ENCODE data around the gene DLGAP1. TPM values are rescaled to one million over a fixed set of nuclear protein-coding genes. Genes with fewer than 3 reads are reported as not detected.

Gene DLGAP1
- total RNA-seq, 1 donor from 2014 or later: 3.2 TPM

DNA sequence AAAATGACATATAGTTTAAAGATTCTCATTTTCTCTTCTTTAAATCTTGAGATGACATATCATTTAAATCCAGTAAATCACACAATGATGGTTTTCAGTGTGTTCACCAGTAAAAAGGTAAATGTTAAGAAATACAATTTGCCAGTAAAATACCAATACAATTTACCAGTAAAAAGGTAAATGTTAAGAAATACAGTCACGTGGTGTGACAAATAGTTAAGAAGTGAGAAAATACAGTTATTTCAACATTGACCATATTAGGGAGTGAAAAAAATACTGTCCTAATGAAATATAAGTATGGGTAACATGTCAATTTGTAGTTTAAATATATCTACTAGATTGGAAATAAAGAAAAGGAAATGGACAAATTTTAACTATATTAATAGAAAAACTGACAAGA lies 80.5 kb downstream of the DLGAP1 start:
- Histone ChIP-seq H3K27ac (no peak overlapping the region), H3K4me3 (no peak overlapping the region), H3K36me3 (no peaks in the 10 kb centered on the region), H3K4me1 (no peaks in the 10 kb centered on the region), H3K27me3 (no peaks in the 10 kb centered on the region), H3K9me3 (no peaks in the 10 kb centered on the region)
- no peak for TF ChIP-seq POLR2A (IDR thresholded peaks at IDR 0.05)
- TF ChIP-seq, protein P1, sequence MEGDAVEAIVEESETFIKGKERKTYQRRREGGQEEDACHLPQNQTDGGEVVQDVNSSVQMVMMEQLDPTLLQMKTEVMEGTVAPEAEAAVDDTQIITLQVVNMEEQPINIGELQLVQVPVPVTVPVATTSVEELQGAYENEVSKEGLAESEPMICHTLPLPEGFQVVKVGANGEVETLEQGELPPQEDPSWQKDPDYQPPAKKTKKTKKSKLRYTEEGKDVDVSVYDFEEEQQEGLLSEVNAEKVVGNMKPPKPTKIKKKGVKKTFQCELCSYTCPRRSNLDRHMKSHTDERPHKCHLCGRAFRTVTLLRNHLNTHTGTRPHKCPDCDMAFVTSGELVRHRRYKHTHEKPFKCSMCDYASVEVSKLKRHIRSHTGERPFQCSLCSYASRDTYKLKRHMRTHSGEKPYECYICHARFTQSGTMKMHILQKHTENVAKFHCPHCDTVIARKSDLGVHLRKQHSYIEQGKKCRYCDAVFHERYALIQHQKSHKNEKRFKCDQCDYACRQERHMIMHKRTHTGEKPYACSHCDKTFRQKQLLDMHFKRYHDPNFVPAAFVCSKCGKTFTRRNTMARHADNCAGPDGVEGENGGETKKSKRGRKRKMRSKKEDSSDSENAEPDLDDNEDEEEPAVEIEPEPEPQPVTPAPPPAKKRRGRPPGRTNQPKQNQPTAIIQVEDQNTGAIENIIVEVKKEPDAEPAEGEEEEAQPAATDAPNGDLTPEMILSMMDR (IDR thresholded peaks at IDR 0.05): no peak
- DNase-seq (ENCODE audit: extremely low spot score in 2 of 2): no peak
- intact Hi-C loops (cut with DNase I): no loop called here

DNA sequence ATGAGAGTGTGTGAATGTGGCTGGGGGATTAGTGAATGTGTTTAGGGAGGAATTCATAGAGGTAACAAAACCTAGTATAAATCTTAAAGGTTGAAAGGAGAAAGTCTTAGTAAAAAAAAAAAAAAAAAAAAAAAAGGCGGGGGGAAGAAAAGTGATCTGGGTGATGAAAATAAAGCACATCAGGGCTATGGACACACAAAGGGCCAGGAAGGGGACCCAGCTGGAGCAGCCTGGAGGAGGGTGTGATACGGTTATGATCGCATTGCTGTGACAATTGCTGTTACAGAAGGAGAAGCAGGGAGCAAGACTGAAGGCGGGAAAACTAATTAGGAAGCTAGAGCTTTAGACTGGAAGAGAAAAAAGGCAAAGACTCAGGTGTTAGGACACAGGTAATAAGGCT lies 85.4 kb downstream of the DLGAP1 start:
- no peaks in the 10 kb centered on the region for H3K4me1 ChIP-seq
- intact Hi-C loops (cut with DNase I): no loop called here
- no peak overlapping the region for H3K4me3 ChIP-seq
- H3K36me3 ChIP-seq: no peaks in the 10 kb centered on the region
- no peak overlapping the region for H3K27ac ChIP-seq
- no peak for DNase-seq (ENCODE audit: extremely low spot score in 2 of 2)
- TF ChIP-seq, protein P1 (IDR thresholded peaks at IDR 0.05): no peak
- TF ChIP-seq POLR2AphosphoS5 (IDR thresholded peaks at IDR 0.05; ENCODE audit: insufficient read depth in 1 of 2, low read depth in 1 of 2) (no peak), POLR2A (IDR thresholded peaks at IDR 0.05) (no peak)
- H3K9me3 ChIP-seq: no peaks in the 10 kb centered on the region
- H3K27me3 ChIP-seq: no peaks in the 10 kb centered on the region

DNA sequence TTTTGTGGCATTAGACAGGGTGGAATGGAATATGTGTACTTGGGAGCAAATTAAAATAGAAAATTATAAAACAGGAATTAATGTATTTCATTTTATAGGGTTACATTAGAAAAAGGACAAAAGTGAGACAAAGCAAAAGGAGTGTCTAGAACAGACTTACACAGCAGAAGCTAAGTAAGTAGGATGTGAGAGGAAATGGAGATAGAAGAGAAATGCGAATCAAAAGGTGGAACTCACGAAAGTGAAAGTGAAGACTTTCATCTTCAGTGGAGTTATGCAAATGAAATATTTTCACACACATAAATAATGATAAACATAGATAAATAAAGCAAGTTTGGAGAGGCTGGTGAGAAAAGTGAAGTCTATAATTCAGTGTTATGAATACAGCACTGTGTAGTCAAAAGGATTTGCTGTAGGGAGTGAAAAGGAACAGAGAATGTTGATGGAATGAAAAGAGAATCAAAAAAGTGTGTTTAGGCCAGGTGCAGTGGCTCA lies 94.8 kb downstream of the DLGAP1 start:
- no peak overlapping the region for H3K4me3 ChIP-seq
- no peak for TF ChIP-seq POLR2A (IDR thresholded peaks at IDR 0.05)
- TF ChIP-seq POLR2AphosphoS5 (IDR thresholded peaks at IDR 0.05; ENCODE audit: insufficient read depth in 1 of 2, low read depth in 1 of 2): no peak
- TF ChIP-seq, protein P1 (IDR thresholded peaks at IDR 0.05): no peak
- H3K27me3 ChIP-seq: no peaks in the 10 kb centered on the region
- H3K27ac ChIP-seq: no peak overlapping the region
- H3K9me3 ChIP-seq: no peaks in the 10 kb centered on the region
- intact Hi-C loops (cut with DNase I): no loop called here
- no peak for DNase-seq (ENCODE audit: extremely low spot score in 2 of 2)
- no peaks in the 10 kb centered on the region for H3K4me1 ChIP-seq
- H3K36me3 ChIP-seq: no peaks in the 10 kb centered on the region

DNA sequence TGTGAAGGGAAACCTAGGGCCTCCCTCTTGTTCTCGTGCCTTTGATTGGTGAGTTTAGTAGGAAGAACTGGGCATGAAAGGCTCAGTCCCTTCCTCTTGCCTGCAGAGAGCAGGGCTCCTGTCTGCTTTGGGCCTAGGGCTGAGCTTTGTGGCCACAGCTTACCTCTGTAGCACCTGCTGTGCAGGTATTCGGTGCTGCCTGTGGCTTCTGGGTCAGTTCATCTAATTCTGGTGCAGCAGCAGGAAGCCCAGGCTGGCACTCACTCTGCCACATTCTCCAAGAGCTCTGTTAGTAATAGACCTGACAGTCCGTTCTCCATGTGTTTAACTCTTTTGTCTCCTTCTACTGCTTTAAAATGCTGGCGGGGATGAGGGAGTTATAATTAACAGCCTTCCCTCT lies 96.5 kb downstream of the DLGAP1 start:
- H3K4me1 ChIP-seq: no peaks in the 10 kb centered on the region
- H3K4me3 ChIP-seq: no peak overlapping the region
- H3K36me3 ChIP-seq: no peaks in the 10 kb centered on the region
- TF ChIP-seq POLR2A (IDR thresholded peaks at IDR 0.05): no peak
- no peak for TF ChIP-seq POLR2AphosphoS5 (IDR thresholded peaks at IDR 0.05; ENCODE audit: insufficient read depth in 1 of 2, low read depth in 1 of 2)
- TF ChIP-seq, protein P1 (IDR thresholded peaks at IDR 0.05): no peak
- H3K27me3 ChIP-seq: no peaks in the 10 kb centered on the region
- intact Hi-C loops (cut with DNase I): no loop called here
- no peak for DNase-seq (ENCODE audit: extremely low spot score in 2 of 2)
- H3K27ac ChIP-seq: no peak overlapping the region
- H3K9me3 ChIP-seq: no peaks in the 10 kb centered on the region

DNA sequence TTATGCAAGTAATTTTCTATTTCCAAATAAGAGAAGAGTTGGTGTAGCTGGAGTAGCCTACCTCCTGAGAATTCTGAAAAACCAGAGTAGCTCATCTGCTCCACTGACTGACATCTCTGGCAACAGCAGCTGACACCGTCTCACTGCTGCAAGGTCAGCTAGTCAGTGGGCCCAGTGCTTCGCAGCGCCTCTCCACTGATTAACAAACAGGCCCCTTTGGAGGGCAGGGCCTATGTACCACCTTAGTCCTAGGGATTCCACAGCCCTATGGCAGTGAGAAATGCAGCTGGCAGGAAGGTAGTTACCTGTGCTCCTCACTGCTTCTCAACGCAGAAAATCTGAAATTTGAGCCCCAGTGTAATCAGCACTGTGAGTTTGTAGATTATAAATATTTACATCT lies 97.5 kb downstream of the DLGAP1 start:
- TF ChIP-seq, protein P1 (IDR thresholded peaks at IDR 0.05): no peak
- TF ChIP-seq POLR2AphosphoS5 (IDR thresholded peaks at IDR 0.05; ENCODE audit: insufficient read depth in 1 of 2, low read depth in 1 of 2): no peak
- TF ChIP-seq POLR2A (IDR thresholded peaks at IDR 0.05): no peak
- intact Hi-C loops (cut with DNase I): no loop called here

More for the DNA sequence above, 97.5 kb downstream of the DLGAP1 start:
- Histone ChIP-seq H3K27ac (no peak overlapping the region), H3K27me3 (no peaks in the 10 kb centered on the region), H3K4me1 (peaks cover 4% of the 10 kb centered on the region), H3K36me3 (no peaks in the 10 kb centered on the region), H3K9me3 (no peaks in the 10 kb centered on the region), H3K4me3 (no peak overlapping the region)
- DNase-seq (ENCODE audit: extremely low spot score in 2 of 2): no peak
